Activated CD8-positive, alpha-beta memory T cell treated with anti-CD3 and anti-CD28 coated beads, Interleukin-2, amount 50 U/mL, for 48 hours (primary cell): ENCODE measurements around the gene EIF4B.
A peak's percentile ranks its signal among the peaks of the same experiment; 100 is the strongest.
"Not testable (repeated sequence)": the region's sequence is repeated elsewhere in the genome, so short reads cannot be mapped to it uniquely, and the experiment has no call there.

Source experiments
- DNase-seq: peaks from one replicate; pipeline ENCODE4 v3.0.0-alpha.2; 2020

Gene EIF4B

GRCh38 chr12:52993558-52993869, 12.7 kb upstream of the EIF4B start:
- DNase-seq = no peak

DNA sequence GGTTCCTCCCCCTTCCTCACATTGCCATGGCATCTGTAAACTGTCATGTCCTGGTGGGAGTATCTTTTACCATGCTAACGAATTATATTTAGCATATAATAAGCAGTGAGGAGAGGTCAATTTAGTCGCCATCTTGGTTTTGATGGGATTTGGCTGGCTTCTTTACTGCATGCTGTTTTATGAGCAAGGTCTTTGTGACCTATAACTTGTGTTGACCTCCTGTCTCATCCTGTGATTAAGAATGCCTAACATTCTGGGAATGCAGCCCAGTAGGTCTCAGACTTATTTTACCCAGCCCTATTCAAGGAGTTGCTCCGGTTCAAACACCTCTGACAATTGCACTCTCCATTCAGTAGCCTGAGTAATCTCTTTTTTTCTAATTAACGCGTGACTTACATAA, 2.1 kb upstream of the EIF4B start:
- DNase-seq = no peak

DNA sequence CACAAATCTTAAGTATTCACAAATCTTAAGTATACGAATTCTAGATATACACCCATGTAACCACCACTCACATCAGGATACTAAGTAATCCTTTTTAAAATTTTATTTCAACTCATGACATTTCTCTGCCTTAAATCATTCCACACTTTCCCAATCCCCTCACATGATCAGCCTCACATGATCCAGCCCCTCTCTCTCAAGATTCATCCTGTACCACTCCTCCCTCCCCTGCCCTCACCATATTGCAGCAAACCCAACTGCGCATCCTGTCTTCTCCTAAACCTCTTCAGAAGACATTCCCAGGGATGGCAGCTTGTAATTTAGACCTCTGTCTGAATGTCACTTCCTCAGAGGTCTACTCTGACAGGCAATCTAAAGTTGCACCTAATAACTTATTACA, 1.7 kb upstream of the EIF4B start:
- DNase-seq = no peak

DNA sequence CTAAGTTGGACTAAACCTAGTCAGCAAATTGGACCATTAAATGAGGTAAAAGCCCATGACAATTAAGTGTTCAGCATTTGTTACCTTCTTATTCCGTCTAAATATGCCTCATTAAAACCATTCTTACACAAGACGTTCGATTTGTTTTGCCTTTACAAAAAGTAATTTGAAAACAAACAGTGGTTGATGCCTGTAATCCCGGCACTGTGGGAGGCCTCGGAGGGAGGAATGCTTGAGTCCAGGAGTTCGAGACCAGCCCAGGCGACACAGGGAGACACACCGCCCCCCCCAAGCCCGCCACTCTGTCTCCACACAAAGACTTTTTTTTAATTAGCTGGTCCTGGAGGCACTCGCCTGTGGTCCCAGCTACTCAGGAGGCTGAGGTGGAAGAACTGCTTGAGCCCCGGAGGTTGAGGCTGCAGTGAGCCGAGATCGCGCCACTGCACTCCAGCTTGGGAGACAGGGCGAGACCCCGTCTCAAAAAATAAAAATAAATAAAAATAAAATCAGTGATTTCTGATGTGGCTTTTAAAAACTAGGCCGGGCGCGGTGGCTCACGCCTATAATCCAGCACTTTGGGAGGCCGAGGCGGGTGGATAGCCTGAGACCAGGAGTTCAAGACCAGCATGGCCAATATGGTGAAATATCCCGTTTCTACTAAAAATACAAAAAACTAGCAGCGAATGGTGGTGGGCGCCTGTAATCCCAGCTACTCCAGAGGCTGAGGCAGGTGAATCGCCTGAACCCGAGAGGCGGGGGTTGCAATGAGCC, 856 bp upstream of the EIF4B start:
- no peak for DNase-seq

DNA sequence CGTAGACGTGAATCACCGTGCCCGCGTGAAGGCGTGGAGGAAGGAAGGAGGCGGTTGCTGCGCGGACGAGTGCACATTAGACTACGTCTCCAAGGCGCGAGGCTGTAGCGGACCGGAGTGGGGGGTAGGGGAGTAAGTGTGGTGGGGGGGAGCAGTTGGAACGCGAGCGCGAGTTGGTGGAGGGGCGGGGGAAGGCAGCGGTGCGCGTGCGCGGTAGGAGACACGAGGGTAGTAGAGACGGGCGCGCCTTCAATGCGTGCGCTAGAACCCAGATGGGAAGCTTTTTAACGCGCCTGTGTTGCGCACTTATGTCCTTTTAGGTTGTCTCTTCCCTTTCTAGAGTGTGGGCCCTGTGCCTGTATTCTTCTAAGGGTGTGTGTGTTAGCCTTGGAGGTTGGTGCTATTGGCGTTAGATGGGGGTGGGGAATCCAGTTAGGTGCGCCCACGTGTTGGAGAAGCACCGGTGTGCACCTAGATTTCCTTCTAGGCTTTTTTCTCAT, 604 bp downstream of the EIF4B start:
- DNase-seq = peak; percentile 89

DNA sequence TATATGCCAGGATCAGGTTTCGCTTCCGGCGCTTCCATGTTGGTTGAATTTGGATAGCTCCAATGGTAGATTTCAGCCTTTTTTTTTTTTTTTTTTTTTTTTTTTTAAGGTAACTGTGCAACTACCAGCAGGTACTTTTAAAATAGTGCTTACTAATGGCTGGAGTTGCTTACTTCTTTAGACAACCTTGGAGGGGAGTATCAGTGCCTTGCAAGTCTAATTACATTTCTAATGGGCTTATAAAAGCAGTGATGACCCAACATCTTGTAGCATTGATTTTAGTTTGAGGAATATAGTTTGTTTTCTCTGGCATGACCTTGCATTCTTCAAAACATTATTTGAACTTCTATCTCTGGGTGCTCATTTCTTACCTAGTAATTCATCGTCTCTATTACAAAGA, 1.1 kb downstream of the EIF4B start:
- DNase-seq = no peak

DNA sequence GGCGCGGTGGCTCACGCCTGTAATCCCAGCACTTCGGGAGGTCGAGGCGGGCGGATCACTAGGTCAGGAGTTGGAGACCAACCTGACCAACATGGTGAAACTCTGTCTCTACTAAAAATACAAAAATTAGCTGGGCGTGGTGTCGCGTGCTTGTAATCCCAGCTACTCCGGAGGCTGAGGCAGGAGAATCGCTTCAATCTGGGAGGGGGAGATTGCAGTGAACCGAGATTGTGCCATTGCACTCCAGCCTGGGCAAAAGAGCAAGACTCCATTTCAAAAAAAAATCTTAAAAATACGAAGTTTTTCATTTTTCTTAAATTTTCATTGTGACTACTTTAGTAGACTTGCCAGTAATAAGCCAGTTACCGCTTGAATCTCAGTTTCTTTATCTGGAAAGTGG, 2.5 kb downstream of the EIF4B start:
- DNase-seq = not testable (repeated sequence)

GRCh38 chr12:53010955-53011354, 4.7 kb downstream of the EIF4B start:
- no peak for DNase-seq

DNA sequence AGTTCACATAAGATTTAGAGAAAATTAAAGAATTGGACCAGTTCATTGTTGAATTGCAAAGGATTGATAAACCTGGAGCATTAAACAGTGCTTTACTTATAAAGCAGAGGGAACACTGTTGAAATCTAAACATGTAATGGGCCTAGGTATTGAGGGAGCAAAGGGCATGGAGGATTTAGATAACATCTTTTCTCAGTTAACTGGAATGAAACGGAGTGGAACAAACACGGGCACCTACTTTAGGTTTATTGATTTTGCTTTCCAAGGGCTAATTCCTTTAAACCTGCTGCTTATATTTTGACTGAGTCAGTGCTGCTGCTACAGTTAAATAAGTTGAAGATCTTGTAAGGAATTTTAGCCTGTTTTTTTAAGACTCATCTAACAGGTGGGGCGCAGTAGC, 5.6 kb downstream of the EIF4B start:
- DNase-seq = no peak

DNA sequence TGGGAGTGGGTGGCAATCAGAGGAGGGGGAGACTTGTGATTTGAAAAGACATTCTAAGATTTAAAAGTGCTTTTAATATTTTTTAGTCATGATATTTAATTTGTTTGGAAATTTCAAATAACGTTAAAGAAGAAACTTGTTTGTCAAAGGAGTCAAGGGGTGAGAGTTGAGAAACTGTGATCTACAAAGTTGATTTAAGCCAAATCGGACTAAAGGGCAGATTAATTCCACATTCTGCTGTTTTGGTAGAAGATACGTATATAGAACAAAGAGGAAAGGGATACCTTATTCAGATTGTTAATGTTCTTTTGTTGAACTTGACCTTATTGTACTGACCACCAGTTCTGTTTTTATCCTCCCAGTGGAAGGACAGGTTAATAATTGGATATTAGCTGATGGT, 6.7 kb downstream of the EIF4B start:
- no peak for DNase-seq

- no peak for DNase-seq
Observed at GRCh38 chr12:53014709-53015108, 8.5 kb downstream of the EIF4B start.

DNA sequence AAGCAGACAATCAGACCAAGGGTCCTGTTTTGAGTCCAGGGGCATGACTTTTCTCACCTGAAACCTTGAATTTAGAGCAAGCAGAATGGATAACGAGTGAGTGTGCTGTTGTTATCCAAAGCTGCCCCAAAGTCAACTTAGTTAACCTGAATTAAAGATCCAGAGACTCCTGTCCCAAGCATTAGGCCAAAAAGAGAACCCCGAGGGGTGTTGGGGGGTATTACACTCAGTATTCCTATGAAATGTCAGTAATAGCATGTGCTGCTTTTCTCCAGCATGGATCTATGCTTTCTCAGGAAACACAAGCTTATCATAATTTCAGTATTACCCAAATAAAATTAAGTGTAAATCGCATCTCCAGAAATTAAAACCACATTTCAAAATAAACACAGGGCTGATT, 19.0 kb downstream of the EIF4B start:
- no peak for DNase-seq

- DNase-seq = not testable (repeated sequence)
Observed at GRCh38 chr12:53027014-53027413, 20.8 kb downstream of the EIF4B start.

GRCh38 chr12:53031616-53032015, 25.4 kb downstream of the EIF4B start:
- DNase-seq = no peak

DNA sequence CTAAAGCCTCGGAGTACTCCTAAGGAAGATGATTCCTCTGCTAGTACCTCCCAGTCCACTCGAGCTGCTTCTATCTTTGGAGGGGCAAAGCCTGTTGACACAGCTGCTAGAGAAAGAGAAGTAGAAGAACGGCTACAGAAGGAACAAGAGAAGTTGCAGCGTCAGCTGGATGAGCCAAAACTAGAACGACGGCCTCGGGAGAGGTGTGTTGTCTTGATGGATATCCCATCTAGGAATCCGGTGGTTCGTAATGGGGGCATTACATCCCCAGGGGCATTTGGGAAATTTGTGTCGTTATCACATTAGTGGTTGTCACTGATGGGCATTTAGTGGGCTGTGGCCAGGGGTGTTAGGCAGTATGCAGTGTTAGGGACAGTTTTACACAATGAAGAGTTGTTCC, 27.6 kb downstream of the EIF4B start:
- DNase-seq = not testable (repeated sequence)

- no peak for DNase-seq
Observed at GRCh38 chr12:53034459-53034858, 28.2 kb downstream of the EIF4B start.

DNA sequence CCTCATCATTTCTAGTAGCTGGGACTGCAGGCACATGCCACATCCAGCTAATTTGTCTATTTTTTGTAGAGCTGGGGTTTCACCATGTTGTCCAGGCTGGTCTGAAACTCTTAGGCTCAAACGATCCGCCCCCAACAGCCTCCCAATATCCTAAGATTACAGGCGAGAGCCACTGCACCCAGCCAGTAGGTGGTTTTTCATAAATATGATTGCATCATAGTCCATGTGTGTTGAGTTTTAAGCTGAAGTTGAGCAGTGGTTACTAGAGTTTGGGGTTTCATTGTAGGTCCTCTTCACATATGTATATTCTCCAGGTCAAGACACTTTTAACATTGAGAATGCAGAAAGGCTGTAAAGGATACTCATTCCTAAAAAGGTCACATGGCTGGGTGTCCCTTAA, 30.5 kb downstream of the EIF4B start:
- DNase-seq = no peak

GRCh38 chr12:53039851-53040250, 33.6 kb downstream of the EIF4B start:
- no peak for DNase-seq

- peak; percentile 47 for DNase-seq
Observed at GRCh38 chr12:53042607-53043454, 36.6 kb downstream of the EIF4B start.

- DNase-seq = peak; percentile 52
Observed at GRCh38 chr12:53044052-53044581, 37.9 kb downstream of the EIF4B start.

DNA sequence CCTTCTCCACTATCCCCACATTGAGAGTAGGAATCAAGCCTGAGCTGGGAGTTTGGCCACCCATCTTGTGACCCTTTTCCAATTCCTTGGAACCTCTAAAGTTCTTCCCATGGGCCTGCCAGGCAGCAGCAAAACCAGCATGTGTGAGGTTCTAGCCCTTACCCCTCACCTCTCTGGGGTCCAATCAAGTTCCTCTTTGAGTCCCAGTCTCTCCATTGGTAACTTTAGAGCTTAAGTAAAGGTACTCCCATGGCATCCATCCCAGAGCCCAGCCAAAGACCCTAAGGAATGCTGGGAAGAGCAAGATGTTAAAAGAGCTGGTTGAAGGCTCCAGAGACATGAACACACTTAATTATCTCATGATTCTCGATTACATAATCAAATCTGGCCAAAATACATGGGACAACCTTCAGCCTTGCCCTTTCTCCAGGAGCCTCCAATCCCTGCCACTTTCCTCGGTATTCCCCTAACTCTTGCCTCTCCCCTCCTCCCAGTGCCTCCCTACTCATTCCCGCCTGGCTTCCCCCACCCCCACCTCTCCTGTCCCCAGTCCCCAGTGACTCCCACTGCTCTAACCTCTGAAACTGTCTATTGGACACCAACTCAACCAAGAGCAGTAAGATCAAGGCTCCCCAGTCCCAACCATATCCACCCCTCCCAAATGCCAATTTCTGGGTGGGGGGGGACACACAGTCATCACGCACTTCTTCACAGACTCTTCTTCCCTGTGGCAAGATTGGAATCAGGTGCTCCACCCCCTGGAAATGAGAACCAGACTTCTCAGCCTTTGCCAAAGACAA, 38.8 kb downstream of the EIF4B start:
- no peak for DNase-seq

- no peak for DNase-seq
Observed at GRCh38 chr12:53045696-53046045, 39.4 kb downstream of the EIF4B start.

GRCh38 chr12:53046655-53047220, 40.5 kb downstream of the EIF4B start:
- peak; percentile 81 for DNase-seq
